Peyer's patch (tissue), 4 donors: Measurements from ENCODE around the gene RNASE11. TPM values are rescaled to one million over a fixed set of nuclear protein-coding genes. Genes with fewer than 3 reads are reported as not detected.

Experiments used
- DNase-seq, 3 donors: peaks; one replicate each; pipeline ENCODE4 v3.0.0-alpha.2; 2017 to 2019
- H3K27ac ChIP-seq, 4 donors: fragments of 200-600 bp; sonication (generic); one replicate each; pipeline ENCODE4 v1.5.1; 2016 to 2019
- H3K27me3 ChIP-seq, 2 donors: fragments of 200-600 bp; sonication (generic); one replicate each; pipeline ENCODE4 v1.5.1; 2019
- H3K36me3 ChIP-seq, 3 donors: fragments of 200-600 bp; sonication (generic); one replicate each; pipeline ENCODE4 v1.5.1; 2016 to 2019
- H3K4me1 ChIP-seq, 4 donors: fragments of 200-600 bp; sonication (generic); one replicate each; pipeline ENCODE4 v1.5.1; 2016 to 2019
- H3K4me3 ChIP-seq, 4 donors: fragments of 200-600 bp; sonication (generic); 1 replicate in 3 of 4; 2 replicates in 1 of 4; pipeline ENCODE4 v1.5.1; 2016 to 2019; ENCODE audit warnings: mild to moderate bottlenecking in 1 of 4
- H3K9me3 ChIP-seq, 4 donors: fragments of 200-600 bp; sonication (generic); one replicate each; pipeline ENCODE4 v1.5.1; 2016 to 2019; ENCODE audit warnings: mild to moderate bottlenecking in 1 of 4
- CTCF ChIP-seq, 6 experiments: fragments of 450-650 bp in 4 of 6; fragments of 200-600 bp in 2 of 6; sonication (generic) in 1 of 6; IDR thresholded peaks; one replicate each; pipeline ENCODE4 v1.5.1; 2017 to 2019; ENCODE audit warnings: antibody characterized with exemption in 6 of 6, mild to moderate bottlenecking in 3 of 6, moderate library complexity in 1 of 6
- POLR2A ChIP-seq, 2 donors: fragments of 450-650 bp; IDR thresholded peaks; one replicate each; pipeline ENCODE4 v1.5.1; 2017; ENCODE audit warnings: antibody characterized with exemption in 2 of 2, mild to moderate bottlenecking in 2 of 2, moderate library complexity in 2 of 2
- total RNA-seq, 4 donors: library from RNA; depleted of rRNA; stranded (reverse); fragments of >200 nt; gene quantifications; one replicate each; pipeline ENCODE4 v1.1.0, GENCODE V29; 2016

Gene RNASE11
- total RNA-seq, 4 donors from 2014 or later = not detected

GRCh38 chr14:20548414-20549158, 39.2 kb downstream of the RNASE11 start:
- DNase-seq = no peak
- no peak overlapping the region for H3K4me3 ChIP-seq
- H3K4me1 ChIP-seq = no peaks in the 10 kb centered on the region
- H3K27me3 ChIP-seq = no peaks in the 10 kb centered on the region
- TF ChIP-seq POLR2A (IDR thresholded peaks at IDR 0.05) (no peak), CTCF (IDR thresholded peaks at IDR 0.05) (no peak)
- no peaks in the 10 kb centered on the region for H3K36me3 ChIP-seq
- H3K27ac ChIP-seq = no peak overlapping the region
- H3K9me3 ChIP-seq = no peaks in the 10 kb centered on the region

- DNase-seq = no peak
- H3K27me3 ChIP-seq = no peaks in the 10 kb centered on the region
- no peak overlapping the region for H3K27ac ChIP-seq
- H3K9me3 ChIP-seq = no peaks in the 10 kb centered on the region
- no peaks in the 10 kb centered on the region for H3K36me3 ChIP-seq
- H3K4me3 ChIP-seq = no peak overlapping the region
- no peak for TF ChIP-seq CTCF (IDR thresholded peaks at IDR 0.05)
- no peak for TF ChIP-seq POLR2A (IDR thresholded peaks at IDR 0.05)
- no peaks in the 10 kb centered on the region for H3K4me1 ChIP-seq
Measured at GRCh38 chr14:20546877-20547276, 40.9 kb downstream of the RNASE11 start.

GRCh38 chr14:20539906-20540305, 47.9 kb downstream of the RNASE11 start:
- TF ChIP-seq CTCF (IDR thresholded peaks at IDR 0.05) = no peak
- TF ChIP-seq POLR2A (IDR thresholded peaks at IDR 0.05) = no peak
- no peak for DNase-seq
- H3K36me3 ChIP-seq = no peaks in the 10 kb centered on the region
- H3K4me1 ChIP-seq = no peaks in the 10 kb centered on the region
- H3K4me3 ChIP-seq = no peak overlapping the region
- no peaks in the 10 kb centered on the region for H3K27me3 ChIP-seq
- no peaks in the 10 kb centered on the region for H3K9me3 ChIP-seq
- no peak overlapping the region for H3K27ac ChIP-seq

Other genes with a start within 250 kb of the RNASE11 start
- 10 to 100 TPM in 3 of 4 donors, 1 to 10 TPM in 1; 7.7 to 39.6 (median 14.2) TPM for gene PARP2, start 244.4 kb downstream of the RNASE11 start, total RNA-seq
- gene TEP1, start 174.5 kb downstream of the RNASE11 start, total RNA-seq = 100 to 1,000 TPM in 2 of 4 donors, 10 to 100 TPM in 2; 91.6 to 138 (median 110) TPM
- gene KLHL33, start 151.8 kb downstream of the RNASE11 start, total RNA-seq = under 1 TPM in 1 of 4 donors, not detected in 3; 0.13 TPM
- gene OSGEP, start 133.2 kb downstream of the RNASE11 start, total RNA-seq = 100 to 1,000 TPM in 3 of 4 donors, 10 to 100 TPM in 1; 58.3 to 112 (median 102) TPM
- gene APEX1, start 132.8 kb downstream of the RNASE11 start, total RNA-seq = 100 to 1,000 TPM in 1 of 4 donors, 10 to 100 TPM in 3; 79.8 to 142 (median 92.0) TPM
- 10 to 100 TPM; 22.3 to 60.9 (median 31.1) TPM for gene PIP4P1, start 126.6 kb downstream of the RNASE11 start, total RNA-seq
- gene PNP, start 118.6 kb downstream of the RNASE11 start, total RNA-seq = 10 to 100 TPM; 51.4 to 70.1 (median 53.7) TPM
- gene RNASE10, start 82.5 kb downstream of the RNASE11 start, total RNA-seq = not detected
- not detected for gene RNASE9, start 27.0 kb downstream of the RNASE11 start, total RNA-seq
- not detected for gene RNASE12, start 3.4 kb upstream of the RNASE11 start, total RNA-seq
- not detected for gene OR6S1, start 53.7 kb upstream of the RNASE11 start, total RNA-seq
- gene RNASE4, start 96.6 kb upstream of the RNASE11 start, total RNA-seq = 10 to 100 TPM in 3 of 4 donors, 1 to 10 TPM in 1; 5.8 to 51.7 (median 33.6) TPM
- gene ANG, start 100.8 kb upstream of the RNASE11 start, total RNA-seq = 10 to 100 TPM; 19.6 to 22.3 (median 20.0) TPM
- not detected for gene EDDM3A, start 157.9 kb upstream of the RNASE11 start, total RNA-seq
- not detected for gene EDDM3B, start 180.4 kb upstream of the RNASE11 start, total RNA-seq
- gene RNASE6, start 193.3 kb upstream of the RNASE11 start, total RNA-seq = 10 to 100 TPM in 1 of 4 donors, 1 to 10 TPM in 3; 3.7 to 21.5 (median 6.5) TPM
- gene RNASE1, start 214.8 kb upstream of the RNASE11 start, total RNA-seq = 100 to 1,000 TPM in 2 of 4 donors, 10 to 100 TPM in 2; 35.5 to 131 (median 90.6) TPM